GM23248 (cell line): ENCODE measurements around the gene KIAA1958.

ENCODE experiments used
- EZH2 ChIP-seq: fragments of 200-600 bp; sonication (generic); IDR thresholded peaks from 2 replicates; pipeline ENCODE4 v1.6.1; 2018; ENCODE audit warnings: antibody characterized with exemption, mild to moderate bottlenecking; ENCODE audit not compliant: insufficient read depth, poor library complexity, severe bottlenecking
- EZH2phosphoT487 ChIP-seq: fragments of 200-600 bp; sonication (generic); IDR thresholded peaks from 2 replicates; pipeline ENCODE4 v1.6.1; 2018; ENCODE audit warnings: antibody characterized with exemption, moderate library complexity, mild to moderate bottlenecking, low read depth; ENCODE audit not compliant: insufficient read depth

DNA sequence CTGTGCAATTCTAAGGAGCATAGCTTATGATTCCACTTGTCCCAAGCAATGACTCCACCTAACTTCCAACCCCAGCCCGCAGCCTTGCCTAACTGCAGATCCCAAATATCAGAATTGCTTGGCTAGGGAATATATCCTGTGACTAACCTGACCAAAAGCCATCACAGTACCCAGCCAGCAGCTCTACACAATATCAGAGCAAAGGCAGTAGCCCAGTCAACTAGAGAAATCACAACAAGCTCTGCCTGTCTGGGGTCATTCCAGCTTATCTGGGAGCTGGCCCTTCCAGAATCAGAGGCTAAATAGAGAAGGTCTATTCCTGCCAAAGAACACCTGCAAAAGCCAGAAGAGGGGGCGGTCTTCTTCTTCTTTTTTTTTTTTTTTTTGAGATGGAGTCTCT lies 9.3 kb upstream of the KIAA1958 start:
- TF ChIP-seq EZH2phosphoT487 = no peak
- TF ChIP-seq EZH2 = no peak
